MCF 10A (cell line): ENCODE measurements around the gene IST1. TPM values are rescaled to one million over a fixed set of nuclear protein-coding genes. Genes with fewer than 3 reads are reported as not detected.

Experiments used
- BruUV-seq: library from RNA; stranded (reverse); fragments of 400-500 nt; replicated peaks from 2 replicates; lab custom pipeline; 2021; lab: Mats Ljungman, UMichigan
- CTCF ChIA-PET: fragments of 300-600 bp; sonication (Branson Sonifier 250); formaldehyde crosslinking; extraction: SDS; loops from one replicate; lab custom pipeline; 2021; ENCODE audit warnings: antibody characterized with exemption, inconsistent platforms; lab: Yijun Ruan, JAX
- POLR2A ChIA-PET: fragments of 300-600, 350-650 bp; sonication (Branson Sonifier 250); formaldehyde crosslinking; extraction: SDS; loops from one replicate; lab custom pipeline; 2020; ENCODE audit warnings: antibody characterized with exemption, inconsistent platforms; lab: Yijun Ruan, JAX
- DNase-seq: peaks from one replicate; pipeline ENCODE4 v3.0.0-alpha.2; 2018; ENCODE audit not compliant: unreplicated experiment
- H3K27ac Mint-ChIP-seq: one replicate; pipeline ENCODE4 v1.8.0; 2022; ENCODE audit warnings: mild to moderate bottlenecking, low read depth, mixed read lengths; ENCODE audit not compliant: unreplicated experiment
- H3K27me3 Mint-ChIP-seq: one replicate; pipeline ENCODE4 v1.8.0; 2022; ENCODE audit warnings: mixed read lengths; ENCODE audit not compliant: insufficient read depth, unreplicated experiment
- H3K36me3 Mint-ChIP-seq: one replicate; pipeline ENCODE4 v1.8.0; 2022; ENCODE audit warnings: mild to moderate bottlenecking, moderate library complexity, mixed read lengths; ENCODE audit not compliant: insufficient read depth, unreplicated experiment
- H3K4me1 Mint-ChIP-seq: one replicate; pipeline ENCODE4 v1.8.0; 2022; ENCODE audit warnings: mixed read lengths; ENCODE audit not compliant: insufficient read depth, unreplicated experiment
- H3K4me3 Mint-ChIP-seq: one replicate; pipeline ENCODE4 v1.8.0; 2022; ENCODE audit warnings: mild to moderate bottlenecking, moderate library complexity, mixed read lengths; ENCODE audit not compliant: unreplicated experiment
- H3K9me3 Mint-ChIP-seq: one replicate; pipeline ENCODE4 v1.8.0; 2022; ENCODE audit warnings: mixed read lengths; ENCODE audit not compliant: unreplicated experiment
- intact Hi-C: fragments of 100-400 bp; cut with micrococcal nuclease; formaldehyde crosslinking; loops from 2 replicates; pipeline ENCODE4 v1.14.1; 2022
- total RNA-seq: library from RNA; stranded (reverse); gene quantifications from 2 replicates; pipeline ENCODE4 v1.2.3, GENCODE V29; 2022
- TF ChIP-seq, protein P1 (sequence below): fragments of 200-600 bp; IDR thresholded peaks from one replicate; pipeline ENCODE4 v1.8.0; 2022; ENCODE audit warnings: antibody characterized with exemption, mild to moderate bottlenecking; ENCODE audit not compliant: unreplicated experiment

Gene IST1
- total RNA-seq, 1 experiment from 2014 or later = 127 TPM

DNA sequence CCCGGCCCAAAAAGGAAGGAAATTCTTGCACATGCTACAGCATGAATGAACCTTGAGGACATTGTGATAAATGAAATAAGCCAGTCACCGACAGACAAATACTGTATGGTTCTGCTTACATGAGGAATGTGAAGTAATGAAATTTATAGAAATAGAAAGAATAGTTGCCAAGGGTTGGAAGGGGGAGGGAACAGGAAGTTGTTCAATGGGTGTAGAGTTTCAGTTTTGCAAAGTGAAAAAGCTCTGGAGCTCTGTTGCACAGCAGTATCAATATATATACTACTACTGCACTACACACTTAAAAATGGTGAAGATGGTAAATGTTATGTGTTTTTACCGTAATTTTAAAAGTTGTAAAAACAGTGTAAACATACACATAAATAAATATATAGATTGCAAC, 61.2 kb downstream of the IST1 start:
- CTCF ChIA-PET = no interaction called here
- Mint-ChIP-seq H3K9me3 (no peaks in the 10 kb centered on the region), H3K27ac (no peak overlapping the region), H3K4me1 (no peaks in the 10 kb centered on the region), H3K27me3 (peaks cover 13% of the 10 kb centered on the region), H3K36me3 (no peaks in the 10 kb centered on the region), H3K4me3 (no peak overlapping the region)
- DNase-seq = no peak
- TF ChIP-seq, protein P1, sequence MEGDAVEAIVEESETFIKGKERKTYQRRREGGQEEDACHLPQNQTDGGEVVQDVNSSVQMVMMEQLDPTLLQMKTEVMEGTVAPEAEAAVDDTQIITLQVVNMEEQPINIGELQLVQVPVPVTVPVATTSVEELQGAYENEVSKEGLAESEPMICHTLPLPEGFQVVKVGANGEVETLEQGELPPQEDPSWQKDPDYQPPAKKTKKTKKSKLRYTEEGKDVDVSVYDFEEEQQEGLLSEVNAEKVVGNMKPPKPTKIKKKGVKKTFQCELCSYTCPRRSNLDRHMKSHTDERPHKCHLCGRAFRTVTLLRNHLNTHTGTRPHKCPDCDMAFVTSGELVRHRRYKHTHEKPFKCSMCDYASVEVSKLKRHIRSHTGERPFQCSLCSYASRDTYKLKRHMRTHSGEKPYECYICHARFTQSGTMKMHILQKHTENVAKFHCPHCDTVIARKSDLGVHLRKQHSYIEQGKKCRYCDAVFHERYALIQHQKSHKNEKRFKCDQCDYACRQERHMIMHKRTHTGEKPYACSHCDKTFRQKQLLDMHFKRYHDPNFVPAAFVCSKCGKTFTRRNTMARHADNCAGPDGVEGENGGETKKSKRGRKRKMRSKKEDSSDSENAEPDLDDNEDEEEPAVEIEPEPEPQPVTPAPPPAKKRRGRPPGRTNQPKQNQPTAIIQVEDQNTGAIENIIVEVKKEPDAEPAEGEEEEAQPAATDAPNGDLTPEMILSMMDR = no peak
- no TSS peak for BruUV-seq
- intact Hi-C loops = no loop called here
- POLR2A ChIA-PET = interaction anchor here (1.0 kb wide), 1 partner anchor 60 kb away, joined by 4 read pairs; no protein-coding TSS in a partner anchor

DNA sequence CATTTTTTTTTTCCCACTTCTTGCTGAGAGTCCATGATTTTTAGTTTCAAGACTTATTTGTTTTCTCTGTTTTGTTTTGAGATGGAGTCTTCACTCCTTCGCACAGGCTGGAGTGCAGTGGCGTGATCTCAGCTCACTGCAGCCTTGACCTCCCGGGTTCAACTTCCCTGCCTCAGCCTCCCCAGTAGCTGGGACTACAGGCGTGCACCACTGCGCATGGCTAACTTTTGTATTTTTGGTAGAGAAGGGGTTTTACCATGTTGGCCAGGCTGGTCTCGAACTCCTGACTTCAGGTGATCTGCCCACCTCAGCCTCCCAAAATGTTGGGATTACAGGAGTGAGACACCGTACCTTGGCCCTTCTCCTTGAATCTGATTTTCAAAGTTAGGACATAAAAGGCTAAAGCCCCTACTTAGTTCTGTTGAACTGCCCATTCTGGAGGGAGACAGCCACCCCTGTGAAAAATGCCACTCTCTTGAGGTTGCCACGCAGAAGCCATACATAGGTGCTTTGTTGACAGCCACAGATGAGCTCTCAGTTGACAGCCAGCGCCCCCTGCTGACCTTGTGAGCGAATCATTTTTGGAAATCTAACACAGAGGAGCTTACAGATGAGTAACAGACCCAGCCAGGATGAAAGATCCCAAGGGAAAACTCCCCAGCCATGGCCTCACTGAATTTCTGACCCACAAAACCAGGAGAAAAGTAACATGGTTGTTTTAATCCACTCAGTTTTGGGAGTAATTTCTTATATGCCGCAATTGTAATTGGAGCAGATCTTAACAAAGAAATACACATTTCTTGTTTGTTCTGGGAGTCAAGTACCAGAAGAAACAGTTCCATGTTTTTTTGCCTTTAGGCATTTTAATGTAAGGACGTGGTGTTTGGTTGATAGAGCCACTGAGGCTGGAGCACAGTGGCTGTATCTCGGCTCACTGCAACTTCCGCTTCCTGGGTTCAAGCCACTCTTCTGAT, 66.0 kb downstream of the IST1 start:
- TF ChIP-seq, protein P1 = peak; percentile 76
- peak; percentile 89 for DNase-seq
- peaks cover 13% of the 10 kb centered on the region for H3K27me3 Mint-ChIP-seq
- no peaks in the 10 kb centered on the region for H3K36me3 Mint-ChIP-seq
- BruUV-seq = no TSS peak
- no peaks in the 10 kb centered on the region for H3K4me1 Mint-ChIP-seq
- H3K9me3 Mint-ChIP-seq = no peaks in the 10 kb centered on the region
- ChIA-PET POLR2A (interaction anchor here (0.6 to 1.5 kb wide), 9 partner anchors 66 to 240 kb away, joined by 3 to 7 read pairs (median 4); partner anchors contain the start of genes AP1G1, ATXN1L and IST1), CTCF (interaction anchor here (0.5 to 2.6 kb wide), 36 partner anchors 9 to 1212 kb away, joined by 3 to 12 read pairs (median 4); no protein-coding TSS in a partner anchor)
- intact Hi-C loops = loop anchor here (1.0 to 10.0 kb wide), 5 partner anchors 79 to 547 kb away; no protein-coding TSS in a partner anchor
- H3K4me3 Mint-ChIP-seq = no peak overlapping the region
- H3K27ac Mint-ChIP-seq = no peak overlapping the region

DNA sequence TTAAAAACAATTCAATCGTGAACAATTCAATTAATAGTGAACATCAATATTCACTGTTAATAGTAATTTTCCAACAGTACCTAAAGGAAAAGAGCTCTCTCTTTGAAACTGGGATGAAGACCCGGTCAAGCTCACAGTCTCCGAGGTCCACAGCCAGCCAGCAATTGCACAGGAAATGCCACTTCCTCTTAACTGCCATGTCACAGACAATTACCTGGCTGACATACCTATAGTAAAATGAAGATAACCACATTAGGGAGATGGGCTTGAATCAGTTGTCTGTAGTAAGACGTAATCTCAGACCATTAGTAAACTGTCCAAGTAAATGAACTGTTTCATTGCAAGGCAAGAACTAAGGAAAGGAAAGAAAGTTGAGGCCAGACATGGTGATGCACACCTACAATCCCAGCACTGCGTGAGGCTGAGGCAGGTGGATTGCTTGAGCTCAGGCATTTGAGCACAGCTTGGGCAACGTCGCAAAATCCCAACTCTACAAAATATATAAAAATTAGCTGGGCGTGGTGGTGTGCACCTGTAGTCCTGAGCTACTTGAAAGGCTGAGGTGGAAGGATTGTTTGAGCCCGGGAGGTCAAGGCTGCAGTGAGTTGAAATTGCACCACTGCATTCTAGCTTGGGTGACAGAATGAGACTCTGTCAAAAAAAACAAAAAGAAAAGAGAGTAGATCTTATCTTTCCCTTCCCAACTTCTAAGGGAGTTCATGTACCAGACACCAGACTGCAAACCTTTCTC, 68.0 kb downstream of the IST1 start:
- ChIA-PET CTCF (interaction anchor here (0.6 to 1.1 kb wide), 3 partner anchors 16 to 37 kb away, joined by 3 to 4 read pairs (median 4); partner anchors contain the start of gene PKD1L3), POLR2A (interaction anchor here (0.6 to 1.2 kb wide), 2 partner anchors 10 to 23 kb away, joined by 3 read pairs; no protein-coding TSS in a partner anchor)
- Mint-ChIP-seq H3K27me3 (peaks cover 13% of the 10 kb centered on the region), H3K4me3 (no peak overlapping the region), H3K27ac (no peak overlapping the region), H3K9me3 (no peaks in the 10 kb centered on the region), H3K4me1 (no peaks in the 10 kb centered on the region), H3K36me3 (no peaks in the 10 kb centered on the region)
- BruUV-seq = no TSS peak
- no peak for DNase-seq
- intact Hi-C loops = loop anchor here (5.0 to 10.0 kb wide), 3 partner anchors 218 to 548 kb away; no protein-coding TSS in a partner anchor
- TF ChIP-seq, protein P1 = no peak
